PC-3 (cell line): ENCODE measurements around the gene CEBPB. TPM values are rescaled to one million over a fixed set of nuclear protein-coding genes. Genes with fewer than 3 reads are reported as not detected.

Source experiments
- ATAC-seq: fragments of 200-7000 bp; cut with Tn5 transposase; 2 replicates; pipeline ENCODE4 v1.9.1; 2020; ENCODE audit warnings: mild to moderate bottlenecking, moderate library complexity
- BruUV-seq: library from RNA; stranded (reverse); fragments of 400-500 nt; replicated peaks from 2 replicates; lab custom pipeline; 2021; lab: Mats Ljungman, UMichigan
- CTCF ChIA-PET: fragments of 300-600 bp; sonication (Branson Sonifier 250); formaldehyde crosslinking; loops from one replicate; lab custom pipeline; 2022; ENCODE audit warnings: antibody characterized with exemption; lab: Charles Lee
- POLR2A ChIA-PET: fragments of 300-600 bp; sonication (Branson Sonifier 250); formaldehyde crosslinking; loops from one replicate; lab custom pipeline; 2022; ENCODE audit warnings: antibody characterized with exemption; ENCODE audit not compliant: unreplicated experiment; lab: Charles Lee
- DNase-seq: peaks from one replicate; pipeline ENCODE4 v3.0.0-alpha.2; 2015
- H2AFZ ChIP-seq: fragments of 300-600 bp; sonication (generic); 2 replicates; pipeline ENCODE4 v1.6.0; 2016; ENCODE audit warnings: antibody characterized with exemption, low read length
- H3F3A ChIP-seq: fragments of 300-600 bp; sonication (generic); one replicate; pipeline ENCODE4 v1.6.0; 2017; ENCODE audit warnings: antibody characterized with exemption, low read length, control low read depth, mild to moderate bottlenecking; ENCODE audit not compliant: unreplicated experiment
- H3K27ac ChIP-seq: fragments of 300-600 bp; sonication (generic); 2 replicates; pipeline ENCODE4 v1.5.1; 2016; ENCODE audit warnings: mild to moderate bottlenecking, low read length
- H3K27me3 ChIP-seq: fragments of 300-600 bp; sonication (generic); 2 replicates; pipeline ENCODE4 v1.6.1; 2016; ENCODE audit warnings: low read length, mixed read lengths
- H3K36me3 ChIP-seq: fragments of 300-600 bp; sonication (generic); 2 replicates; pipeline ENCODE4 v1.6.1; 2016; ENCODE audit warnings: low read depth, mixed run types, low read length, mixed read lengths
- H3K4me1 ChIP-seq: fragments of 300-600 bp; sonication (generic); 2 replicates; pipeline ENCODE4 v1.5.1; 2016; ENCODE audit warnings: low read length; ENCODE audit not compliant: insufficient read depth
- H3K4me2 ChIP-seq: fragments of 300-600 bp; sonication (generic); 2 replicates; pipeline ENCODE4 v1.6.0; 2016; ENCODE audit warnings: low read length
- H3K4me3 ChIP-seq: fragments of 300-600 bp; sonication (generic); 2 replicates; pipeline ENCODE4 v1.5.1; 2016; ENCODE audit warnings: mild to moderate bottlenecking, low read length, mixed read lengths
- H3K79me2 ChIP-seq: fragments of 300-600 bp; sonication (generic); 2 replicates; pipeline ENCODE4 v1.6.1; 2017; ENCODE audit warnings: low read length, mixed read lengths
- H3K9ac ChIP-seq: fragments of 300-600 bp; sonication (generic); 2 replicates; pipeline ENCODE4 v1.6.0; 2016; ENCODE audit warnings: mild to moderate bottlenecking, low read length
- H3K9me2 ChIP-seq: fragments of 300-600 bp; sonication (generic); replicated peaks from 2 replicates; pipeline ENCODE4 v1.6.1; 2016; ENCODE audit warnings: mixed run types, low read length, mixed read lengths
- H3K9me3 ChIP-seq: fragments of 300-600 bp; sonication (generic); 2 replicates; pipeline ENCODE4 v1.6.1; 2016; ENCODE audit warnings: low read length, mixed read lengths
- H4K20me1 ChIP-seq: fragments of 300-600 bp; sonication (generic); 2 replicates; pipeline ENCODE4 v1.6.1; 2016; ENCODE audit warnings: low read length, mixed read lengths
- CTCF ChIP-seq: fragments of 300-600 bp; sonication (generic); conservative IDR thresholded peaks from 2 replicates; pipeline ENCODE4 v1.5.1; 2017; ENCODE audit warnings: antibody characterized with exemption, low read depth, mild to moderate bottlenecking, low read length
- EZH2 ChIP-seq: fragments of 300-600 bp; sonication (generic); IDR thresholded peaks from one replicate; pipeline ENCODE4 v1.6.1; 2017; ENCODE audit warnings: antibody characterized with exemption, mild to moderate bottlenecking, low read length; ENCODE audit not compliant: unreplicated experiment
- EZH2phosphoT487 ChIP-seq: fragments of 300-600 bp; sonication (generic); IDR thresholded peaks from 2 replicates; pipeline ENCODE4 v1.6.1; 2018; ENCODE audit warnings: mild to moderate bottlenecking, antibody characterized with exemption, low read length, borderline replicate concordance
- intact Hi-C: fragments of 100-400 bp; cut with micrococcal nuclease; formaldehyde crosslinking; loops from 2 replicates; pipeline ENCODE4 v1.9.0; 2023
- total RNA-seq: library from RNA; depleted of rRNA; stranded (reverse); fragments of >200 nt; gene quantifications from 2 replicates; pipeline ENCODE4 v1.2.3, GENCODE V29; 2014

Gene CEBPB
- total RNA-seq, 1 experiment from 2014 or later, result 103 TPM

- Histone ChIP-seq H3K9me3 (no peaks in the 10 kb centered on the region), H3K9ac (peak overlapping the region; percentile 94), H3K4me3 (peak overlapping the region; percentile 96), H3K79me2 (peaks cover 47% of the 10 kb centered on the region), H2AFZ (no peak overlapping the region), H3F3A (peaks cover 5% of the 10 kb centered on the region), H4K20me1 (peaks cover 28% of the 10 kb centered on the region), H3K27me3 (no peaks in the 10 kb centered on the region), H3K4me2 (peak overlapping the region; percentile 95), H3K9me2 (no peaks in the 10 kb centered on the region), H3K36me3 (peaks cover 12% of the 10 kb centered on the region; the same call in 1 of the 2 replicates), H3K27ac (peak overlapping the region; percentile 75), H3K4me1 (peaks cover 22% of the 10 kb centered on the region)
- BruUV-seq, result TSS peak; percentile 66
- peak; percentile 27 for ATAC-seq
- intact Hi-C loops, result loop anchor here (5.0 kb wide), 1 partner anchor 115 kb away; no protein-coding TSS in a partner anchor
- DNase-seq, result peak; percentile 95
- TF ChIP-seq EZH2 (no peak), CTCF (no peak)
- ChIA-PET CTCF (no interaction called here), POLR2A (no interaction called here)
Measured at GRCh38 chr20:50192364-50193198, 2.0 kb downstream of the CEBPB start.

GRCh38 chr20:50193199-50193835 lies 2.7 kb downstream of the CEBPB start:
- ATAC-seq (no peak), DNase-seq (peak; percentile 31)
- Histone ChIP-seq H3K9me2 (no peaks in the 10 kb centered on the region), H4K20me1 (peaks cover 28% of the 10 kb centered on the region), H3K9me3 (no peaks in the 10 kb centered on the region), H3K4me2 (peak overlapping the region; percentile 95), H3K27me3 (no peaks in the 10 kb centered on the region), H3K4me1 (peaks cover 19% of the 10 kb centered on the region), H3F3A (peaks cover 5% of the 10 kb centered on the region), H3K27ac (peak overlapping the region; percentile 75), H3K4me3 (peak overlapping the region; percentile 96), H3K79me2 (peaks cover 47% of the 10 kb centered on the region), H2AFZ (no peak overlapping the region), H3K36me3 (peaks cover 12% of the 10 kb centered on the region; the same call in 1 of the 2 replicates), H3K9ac (peak overlapping the region; percentile 94)
- 0 out of 2 replicates have a peak, but pooled peaks have one; percentile 7 for TF ChIP-seq CTCF
- TF ChIP-seq EZH2phosphoT487, result no peak
- no peak for TF ChIP-seq EZH2
- POLR2A ChIA-PET, result no interaction called here
- BruUV-seq, result no TSS peak
- intact Hi-C loops, result loop anchor here (5.0 kb wide), 1 partner anchor 114 kb away; no protein-coding TSS in a partner anchor
- CTCF ChIA-PET, result no interaction called here
